ENCODE measurements around the gene LRMDA.
A peak's percentile ranks its signal among the peaks of the same experiment; 100 is the strongest.

LRMDA gene

GRCh38 chr10:75394221-75394620 is 37.2 kb upstream of the LRMDA start:
- DNase-seq (ENCODE audit: low read depth): no peak
- in situ Hi-C loops (cut with HindIII; ENCODE audit: low sequenced_read_pairs): no loop called here
- TF ChIP-seq CTCF (IDR thresholded peaks at IDR 0.05; ENCODE audit: low read depth, low read length, missing control alignments): no peak
- no peak overlapping the region for H3K4me3 ChIP-seq (ENCODE audit: low read depth, low read length)

GRCh38 chr10:75395066-75395931 is 36.1 kb upstream of the LRMDA start:
- in situ Hi-C loops (cut with HindIII; ENCODE audit: low sequenced_read_pairs): no loop called here
- DNase-seq (ENCODE audit: low read depth): no peak
- TF ChIP-seq CTCF (IDR thresholded peaks at IDR 0.05; ENCODE audit: low read depth, low read length, missing control alignments): peak; percentile 79
- peak overlapping the region; percentile 100 for H3K4me3 ChIP-seq (ENCODE audit: low read depth, low read length)

- in situ Hi-C loops (cut with HindIII; ENCODE audit: low sequenced_read_pairs): no loop called here
- peak overlapping the region; percentile 100 for H3K4me3 ChIP-seq (ENCODE audit: low read depth, low read length)
- TF ChIP-seq CTCF (IDR thresholded peaks at IDR 0.05; ENCODE audit: low read depth, low read length, missing control alignments): no peak
- no peak for DNase-seq (ENCODE audit: low read depth)
Measured at GRCh38 chr10:75395932-75396630, 35.3 kb upstream of the LRMDA start.

GRCh38 chr10:75396631-75397495 is 34.6 kb upstream of the LRMDA start:
- no peak for TF ChIP-seq CTCF (IDR thresholded peaks at IDR 0.05; ENCODE audit: low read depth, low read length, missing control alignments)
- in situ Hi-C loops (cut with HindIII; ENCODE audit: low sequenced_read_pairs): no loop called here
- DNase-seq (ENCODE audit: low read depth): no peak
- peak overlapping the region; percentile 100 for H3K4me3 ChIP-seq (ENCODE audit: low read depth, low read length)

GRCh38 chr10:75397496-75398199 is 33.8 kb upstream of the LRMDA start:
- DNase-seq (ENCODE audit: low read depth): no peak
- peak overlapping the region; percentile 100 for H3K4me3 ChIP-seq (ENCODE audit: low read depth, low read length)
- in situ Hi-C loops (cut with HindIII; ENCODE audit: low sequenced_read_pairs): no loop called here
- no peak for TF ChIP-seq CTCF (IDR thresholded peaks at IDR 0.05; ENCODE audit: low read depth, low read length, missing control alignments)

All from astrocyte of the cerebellum (primary cell).